Transverse colon (tissue), 4 donors: ENCODE results near the gene RUSF1.
"Not testable (repeated sequence)": the region's sequence is repeated elsewhere in the genome, so short reads cannot be mapped to it uniquely, and the experiment has no call there.

ENCODE experiments used
- EP300 ChIP-seq: sonication (generic); formaldehyde crosslinking; IDR thresholded peaks from one replicate; pipeline ENCODE4 v1.6.1; 2017; ENCODE audit warnings: antibody characterized with exemption, low read depth
- POLR2A ChIP-seq: fragments of 450-650 bp; IDR thresholded peaks from one replicate; pipeline ENCODE4 v1.6.1; 2016; ENCODE audit warnings: antibody characterized with exemption, mild to moderate bottlenecking, moderate library complexity
- POLR2AphosphoS5 ChIP-seq, 3 donors: sonication (generic); formaldehyde crosslinking; IDR thresholded peaks; one replicate each; pipeline ENCODE4 v1.6.1; 2016; ENCODE audit warnings: antibody characterized with exemption in 3 of 3
- TF ChIP-seq, protein P1 (sequence below), 5 experiments: fragments of 200-600 bp in 3 of 5; fragments of 450-650 bp in 2 of 5; sonication (generic) in 3 of 5; IDR thresholded peaks; 1 replicate in 2 of 5; 2 replicates in 3 of 5; pipeline ENCODE4 v1.5.1; 2016 to 2017; ENCODE audit warnings: antibody characterized with exemption in 5 of 5, inconsistent platforms in 3 of 5, mild to moderate bottlenecking in 2 of 5, moderate library complexity in 1 of 5

- not testable (repeated sequence) for TF ChIP-seq POLR2AphosphoS5 (IDR thresholded peaks at IDR 0.05); POLR2A; EP300
- TF ChIP-seq, protein P1, sequence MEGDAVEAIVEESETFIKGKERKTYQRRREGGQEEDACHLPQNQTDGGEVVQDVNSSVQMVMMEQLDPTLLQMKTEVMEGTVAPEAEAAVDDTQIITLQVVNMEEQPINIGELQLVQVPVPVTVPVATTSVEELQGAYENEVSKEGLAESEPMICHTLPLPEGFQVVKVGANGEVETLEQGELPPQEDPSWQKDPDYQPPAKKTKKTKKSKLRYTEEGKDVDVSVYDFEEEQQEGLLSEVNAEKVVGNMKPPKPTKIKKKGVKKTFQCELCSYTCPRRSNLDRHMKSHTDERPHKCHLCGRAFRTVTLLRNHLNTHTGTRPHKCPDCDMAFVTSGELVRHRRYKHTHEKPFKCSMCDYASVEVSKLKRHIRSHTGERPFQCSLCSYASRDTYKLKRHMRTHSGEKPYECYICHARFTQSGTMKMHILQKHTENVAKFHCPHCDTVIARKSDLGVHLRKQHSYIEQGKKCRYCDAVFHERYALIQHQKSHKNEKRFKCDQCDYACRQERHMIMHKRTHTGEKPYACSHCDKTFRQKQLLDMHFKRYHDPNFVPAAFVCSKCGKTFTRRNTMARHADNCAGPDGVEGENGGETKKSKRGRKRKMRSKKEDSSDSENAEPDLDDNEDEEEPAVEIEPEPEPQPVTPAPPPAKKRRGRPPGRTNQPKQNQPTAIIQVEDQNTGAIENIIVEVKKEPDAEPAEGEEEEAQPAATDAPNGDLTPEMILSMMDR (IDR thresholded peaks at IDR 0.05) = not testable (repeated sequence)
These were observed 30.0 kb upstream of the RUSF1 start for GRCh38 chr16:31538243-31538598.
